Gastroesophageal sphincter (tissue), 3 donors: ENCODE data around the gene FAM131B.

Experiments
- EP300 ChIP-seq: sonication (generic); formaldehyde crosslinking; IDR thresholded peaks from one replicate; pipeline ENCODE4 v1.6.1; 2017; ENCODE audit warnings: antibody characterized with exemption, mild to moderate bottlenecking
- POLR2A ChIP-seq, 2 donors: fragments of 450-650 bp; IDR thresholded peaks; one replicate each; pipeline ENCODE4 v1.6.1; 2017; ENCODE audit warnings: antibody characterized with exemption in 2 of 2, mild to moderate bottlenecking in 2 of 2, moderate library complexity in 1 of 2
- POLR2AphosphoS5 ChIP-seq: sonication (generic); formaldehyde crosslinking; IDR thresholded peaks from one replicate; pipeline ENCODE4 v1.6.1; 2017; ENCODE audit warnings: antibody characterized with exemption
- TF ChIP-seq, protein P1 (sequence below), 4 experiments: fragments of 200-600 bp in 2 of 4; fragments of 450-650 bp in 2 of 4; sonication (generic) in 1 of 4; IDR thresholded peaks; one replicate each; pipeline ENCODE4 v1.5.1; 2017 to 2019; ENCODE audit warnings: antibody characterized with exemption in 4 of 4, mild to moderate bottlenecking in 2 of 4, moderate library complexity in 2 of 4

GRCh38 chr7:143351574-143351973 is 10.9 kb downstream of the FAM131B start:
- TF ChIP-seq, protein P1, sequence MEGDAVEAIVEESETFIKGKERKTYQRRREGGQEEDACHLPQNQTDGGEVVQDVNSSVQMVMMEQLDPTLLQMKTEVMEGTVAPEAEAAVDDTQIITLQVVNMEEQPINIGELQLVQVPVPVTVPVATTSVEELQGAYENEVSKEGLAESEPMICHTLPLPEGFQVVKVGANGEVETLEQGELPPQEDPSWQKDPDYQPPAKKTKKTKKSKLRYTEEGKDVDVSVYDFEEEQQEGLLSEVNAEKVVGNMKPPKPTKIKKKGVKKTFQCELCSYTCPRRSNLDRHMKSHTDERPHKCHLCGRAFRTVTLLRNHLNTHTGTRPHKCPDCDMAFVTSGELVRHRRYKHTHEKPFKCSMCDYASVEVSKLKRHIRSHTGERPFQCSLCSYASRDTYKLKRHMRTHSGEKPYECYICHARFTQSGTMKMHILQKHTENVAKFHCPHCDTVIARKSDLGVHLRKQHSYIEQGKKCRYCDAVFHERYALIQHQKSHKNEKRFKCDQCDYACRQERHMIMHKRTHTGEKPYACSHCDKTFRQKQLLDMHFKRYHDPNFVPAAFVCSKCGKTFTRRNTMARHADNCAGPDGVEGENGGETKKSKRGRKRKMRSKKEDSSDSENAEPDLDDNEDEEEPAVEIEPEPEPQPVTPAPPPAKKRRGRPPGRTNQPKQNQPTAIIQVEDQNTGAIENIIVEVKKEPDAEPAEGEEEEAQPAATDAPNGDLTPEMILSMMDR (IDR thresholded peaks at IDR 0.05), result no peak
- TF ChIP-seq POLR2A (IDR thresholded peaks at IDR 0.05), result no peak
- no peak for TF ChIP-seq POLR2AphosphoS5
- no peak for TF ChIP-seq EP300
